ENCODE data around the gene EIPR1.

EIPR1 gene

GRCh38 chr2:3343012-3343411, 34.6 kb downstream of the EIPR1 start:
- no peak overlapping the region for H2AFZ ChIP-seq (ENCODE audit: insufficient read depth, low read length, poor library complexity)
- H3K36me3 ChIP-seq (ENCODE audit: control insufficient read depth in 1 of 2, insufficient read depth in 2 of 2, low read length in 2 of 2): peaks cover 2 to 7% of the 10 kb centered on the region in 2 experiments
- no peak overlapping the region for H3K4me2 ChIP-seq (ENCODE audit: low read length)
- H3K27me3 ChIP-seq (ENCODE audit: insufficient read depth, low read length): no peaks in the 10 kb centered on the region
- no peaks in the 10 kb centered on the region for H3K79me1 ChIP-seq (ENCODE audit: low read length)
- no peak overlapping the region for H4K91ac ChIP-seq (ENCODE audit: low read depth, low read length)
- no peak overlapping the region for H2BK120ac ChIP-seq (ENCODE audit: insufficient read depth, low read length, poor library complexity)
- H3K4ac ChIP-seq (ENCODE audit: low read depth, low read length): no peak overlapping the region
- H4K12ac ChIP-seq (ENCODE audit: low read depth, low read length): no peak overlapping the region
- no peak overlapping the region for H3K18ac ChIP-seq (ENCODE audit: low read length)
- H3K9ac ChIP-seq (ENCODE audit: low read length): no peak overlapping the region
- H3K79me2 ChIP-seq (ENCODE audit: control insufficient read depth, insufficient read depth, low read length, poor library complexity): no peaks in the 10 kb centered on the region
- H3K23ac ChIP-seq (ENCODE audit: low read length): no peak overlapping the region
- no peak overlapping the region for H2AK5ac ChIP-seq (ENCODE audit: low read length)
- H3K27ac ChIP-seq (ENCODE audit: low read depth, low read length): no peak overlapping the region
- DNase-seq: no peak
- H4K8ac ChIP-seq (ENCODE audit: low read depth, low read length): no peak overlapping the region
- H3K4me3 ChIP-seq (ENCODE audit: low read depth, low read length): no peak overlapping the region
- no peak overlapping the region for H2BK12ac ChIP-seq (ENCODE audit: low read length)
- peaks cover 7% of the 10 kb centered on the region for H3K9me3 ChIP-seq (ENCODE audit: insufficient read depth, low read depth, low read length)
- H2BK5ac ChIP-seq (ENCODE audit: low read depth, low read length, poor library complexity): no peak overlapping the region
- no CpG with 5 or more reads among the region's 11 CpGs for WGBS (ENCODE audit: extremely low coverage, insufficient coverage, insufficient read length)
- peaks cover 0 to 3% of the 10 kb centered on the region in 2 experiments for H3K4me1 ChIP-seq (ENCODE audit: control insufficient read depth in 1 of 2, insufficient read depth in 2 of 2, low read length in 2 of 2)
- no peak overlapping the region for H3K14ac ChIP-seq (ENCODE audit: low read length)

DNA sequence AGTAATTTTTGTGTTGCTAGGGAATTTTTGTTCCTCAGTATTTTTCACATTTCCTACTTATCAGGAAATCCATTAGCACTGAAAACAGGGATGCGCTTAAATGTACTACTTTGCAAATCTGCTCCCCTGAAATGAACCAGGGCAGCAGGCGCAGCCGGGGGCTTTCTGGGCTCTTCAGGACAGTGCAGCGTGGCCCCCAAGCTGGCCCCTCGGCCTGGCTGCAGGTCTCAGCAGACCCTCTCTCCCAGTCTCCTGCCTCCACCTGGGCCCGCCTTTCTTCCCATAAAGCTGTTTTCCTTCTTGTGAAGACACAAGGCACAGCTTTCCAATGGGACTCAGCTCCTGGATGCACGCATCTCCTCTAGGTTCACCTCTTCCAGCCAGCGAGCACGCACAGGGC, 35.3 kb downstream of the EIPR1 start:
- no peak overlapping the region for H2BK120ac ChIP-seq (ENCODE audit: insufficient read depth, low read length, poor library complexity)
- no peaks in the 10 kb centered on the region for H3K27me3 ChIP-seq (ENCODE audit: insufficient read depth, low read length)
- no peaks in the 10 kb centered on the region for H3K79me2 ChIP-seq (ENCODE audit: control insufficient read depth, insufficient read depth, low read length, poor library complexity)
- peaks cover 7% of the 10 kb centered on the region for H3K9me3 ChIP-seq (ENCODE audit: insufficient read depth, low read depth, low read length)
- H3K23ac ChIP-seq (ENCODE audit: low read length): no peak overlapping the region
- H4K91ac ChIP-seq (ENCODE audit: low read depth, low read length): no peak overlapping the region
- no peak overlapping the region for H3K9ac ChIP-seq (ENCODE audit: low read length)
- H3K4me2 ChIP-seq (ENCODE audit: low read length): no peak overlapping the region
- no peak overlapping the region for H2BK12ac ChIP-seq (ENCODE audit: low read length)
- no peak overlapping the region for H4K12ac ChIP-seq (ENCODE audit: low read depth, low read length)
- no peak overlapping the region for H3K4ac ChIP-seq (ENCODE audit: low read depth, low read length)
- no peak overlapping the region for H2BK5ac ChIP-seq (ENCODE audit: low read depth, low read length, poor library complexity)
- peaks cover 2 to 7% of the 10 kb centered on the region in 2 experiments for H3K36me3 ChIP-seq (ENCODE audit: control insufficient read depth in 1 of 2, insufficient read depth in 2 of 2, low read length in 2 of 2)
- no peak overlapping the region for H3K18ac ChIP-seq (ENCODE audit: low read length)
- no peak overlapping the region for H4K8ac ChIP-seq (ENCODE audit: low read depth, low read length)
- no peaks in the 10 kb centered on the region for H3K79me1 ChIP-seq (ENCODE audit: low read length)
- no peak for DNase-seq
- H3K4me1 ChIP-seq (ENCODE audit: control insufficient read depth in 1 of 2, insufficient read depth in 2 of 2, low read length in 2 of 2): peaks cover 0 to 3% of the 10 kb centered on the region in 2 experiments
- no CpG with 5 or more reads among the region's 9 CpGs for WGBS (ENCODE audit: extremely low coverage, insufficient coverage, insufficient read length)
- H2AK5ac ChIP-seq (ENCODE audit: low read length): no peak overlapping the region
- no peak overlapping the region for H3K4me3 ChIP-seq (ENCODE audit: low read depth, low read length)
- H3K27ac ChIP-seq (ENCODE audit: low read depth, low read length): no peak overlapping the region
- H2AFZ ChIP-seq (ENCODE audit: insufficient read depth, low read length, poor library complexity): no peak overlapping the region
- H3K14ac ChIP-seq (ENCODE audit: low read length): no peak overlapping the region

DNA sequence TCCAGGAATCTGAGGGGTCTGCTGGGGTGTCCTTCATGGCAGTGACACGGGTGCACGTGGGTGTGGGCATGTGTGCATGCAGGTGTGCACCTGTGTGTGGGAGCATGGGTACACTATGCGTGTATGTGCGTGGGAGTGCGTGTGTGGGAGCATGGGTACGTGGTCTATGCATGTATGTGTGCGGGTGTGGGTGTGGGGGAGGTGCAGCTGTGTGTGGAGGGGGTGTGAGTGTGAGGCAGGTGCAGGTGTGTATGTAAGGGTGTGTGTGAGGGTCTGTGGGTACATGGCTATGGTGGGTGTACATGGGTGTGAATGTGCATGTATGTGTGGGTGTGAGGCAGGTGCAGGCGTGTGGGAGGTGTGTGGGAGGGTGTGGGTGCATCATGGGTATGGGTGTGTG, 36.3 kb downstream of the EIPR1 start:
- Histone ChIP-seq H2AK5ac (ENCODE audit: low read length) (no peak overlapping the region), H3K36me3 (ENCODE audit: control insufficient read depth in 1 of 2, insufficient read depth in 2 of 2, low read length in 2 of 2) (peaks cover 2 to 5% of the 10 kb centered on the region in 2 experiments), H3K14ac (ENCODE audit: low read length) (no peak overlapping the region), H3K4ac (ENCODE audit: low read depth, low read length) (no peak overlapping the region), H2BK120ac (ENCODE audit: insufficient read depth, low read length, poor library complexity) (no peak overlapping the region), H3K9me3 (ENCODE audit: insufficient read depth, low read depth, low read length) (peaks cover 5% of the 10 kb centered on the region), H4K12ac (ENCODE audit: low read depth, low read length) (no peak overlapping the region), H3K79me2 (ENCODE audit: control insufficient read depth, insufficient read depth, low read length, poor library complexity) (no peaks in the 10 kb centered on the region), H2BK5ac (ENCODE audit: low read depth, low read length, poor library complexity) (no peak overlapping the region), H3K4me2 (ENCODE audit: low read length) (no peak overlapping the region), H3K27me3 (ENCODE audit: insufficient read depth, low read length) (no peaks in the 10 kb centered on the region), H4K91ac (ENCODE audit: low read depth, low read length) (no peak overlapping the region), H3K79me1 (ENCODE audit: low read length) (no peaks in the 10 kb centered on the region), H3K9ac (ENCODE audit: low read length) (no peak overlapping the region), H3K4me1 (ENCODE audit: control insufficient read depth in 1 of 2, insufficient read depth in 2 of 2, low read length in 2 of 2) (peaks cover 0 to 3% of the 10 kb centered on the region in 2 experiments), H3K27ac (ENCODE audit: low read depth, low read length) (no peak overlapping the region), H3K23ac (ENCODE audit: low read length) (peak overlapping the region; percentile 97), H3K4me3 (ENCODE audit: low read depth, low read length) (peak overlapping the region; percentile 47), H4K8ac (ENCODE audit: low read depth, low read length) (no peak overlapping the region), H2AFZ (ENCODE audit: insufficient read depth, low read length, poor library complexity) (no peak overlapping the region), H2BK12ac (ENCODE audit: low read length) (no peak overlapping the region), H3K18ac (ENCODE audit: low read length) (no peak overlapping the region)
- no peak for DNase-seq
- WGBS (ENCODE audit: extremely low coverage, insufficient coverage, insufficient read length): no CpG with 5 or more reads among the region's 8 CpGs

- Histone ChIP-seq H2AFZ (ENCODE audit: insufficient read depth, low read length, poor library complexity) (no peak overlapping the region), H2BK5ac (ENCODE audit: low read depth, low read length, poor library complexity) (no peak overlapping the region), H3K9ac (ENCODE audit: low read length) (no peak overlapping the region), H3K36me3 (ENCODE audit: control insufficient read depth in 1 of 2, insufficient read depth in 2 of 2, low read length in 2 of 2) (peaks cover 4 to 7% of the 10 kb centered on the region in 2 experiments), H3K27ac (ENCODE audit: low read depth, low read length) (no peak overlapping the region), H3K27me3 (ENCODE audit: insufficient read depth, low read length) (no peaks in the 10 kb centered on the region), H3K9me3 (ENCODE audit: insufficient read depth, low read depth, low read length) (peaks cover 5% of the 10 kb centered on the region), H3K18ac (ENCODE audit: low read length) (no peak overlapping the region), H4K12ac (ENCODE audit: low read depth, low read length) (no peak overlapping the region), H4K8ac (ENCODE audit: low read depth, low read length) (no peak overlapping the region), H2BK12ac (ENCODE audit: low read length) (no peak overlapping the region), H3K4me3 (ENCODE audit: low read depth, low read length) (no peak overlapping the region), H3K79me1 (ENCODE audit: low read length) (no peaks in the 10 kb centered on the region), H2AK5ac (ENCODE audit: low read length) (no peak overlapping the region), H2BK120ac (ENCODE audit: insufficient read depth, low read length, poor library complexity) (no peak overlapping the region), H3K79me2 (ENCODE audit: control insufficient read depth, insufficient read depth, low read length, poor library complexity) (no peaks in the 10 kb centered on the region), H3K23ac (ENCODE audit: low read length) (no peak overlapping the region), H3K4ac (ENCODE audit: low read depth, low read length) (no peak overlapping the region), H4K91ac (ENCODE audit: low read depth, low read length) (no peak overlapping the region), H3K4me2 (ENCODE audit: low read length) (no peak overlapping the region), H3K14ac (ENCODE audit: low read length) (no peak overlapping the region), H3K4me1 (ENCODE audit: control insufficient read depth in 1 of 2, insufficient read depth in 2 of 2, low read length in 2 of 2) (no peaks in the 10 kb centered on the region)
- DNase-seq: no peak
- WGBS (ENCODE audit: extremely low coverage, insufficient coverage, insufficient read length): no CpG with 5 or more reads among the region's 10 CpGs
Observed at GRCh38 chr2:3340144-3340543, 37.5 kb downstream of the EIPR1 start.
